ENCODE results near the gene TRMT11. TPM values are rescaled to one million over a fixed set of nuclear protein-coding genes. Genes with fewer than 3 reads are reported as not detected.
A peak's percentile ranks its signal among the peaks of the same experiment; 100 is the strongest.

The TRMT11 gene
- total and polyA plus RNA-seq, 9 of the 15 experiments (the other 6 are each of a cell fraction or from before 2014, with no cell fraction given), result 38.8 to 88.0 (median 59.8) TPM

DNA sequence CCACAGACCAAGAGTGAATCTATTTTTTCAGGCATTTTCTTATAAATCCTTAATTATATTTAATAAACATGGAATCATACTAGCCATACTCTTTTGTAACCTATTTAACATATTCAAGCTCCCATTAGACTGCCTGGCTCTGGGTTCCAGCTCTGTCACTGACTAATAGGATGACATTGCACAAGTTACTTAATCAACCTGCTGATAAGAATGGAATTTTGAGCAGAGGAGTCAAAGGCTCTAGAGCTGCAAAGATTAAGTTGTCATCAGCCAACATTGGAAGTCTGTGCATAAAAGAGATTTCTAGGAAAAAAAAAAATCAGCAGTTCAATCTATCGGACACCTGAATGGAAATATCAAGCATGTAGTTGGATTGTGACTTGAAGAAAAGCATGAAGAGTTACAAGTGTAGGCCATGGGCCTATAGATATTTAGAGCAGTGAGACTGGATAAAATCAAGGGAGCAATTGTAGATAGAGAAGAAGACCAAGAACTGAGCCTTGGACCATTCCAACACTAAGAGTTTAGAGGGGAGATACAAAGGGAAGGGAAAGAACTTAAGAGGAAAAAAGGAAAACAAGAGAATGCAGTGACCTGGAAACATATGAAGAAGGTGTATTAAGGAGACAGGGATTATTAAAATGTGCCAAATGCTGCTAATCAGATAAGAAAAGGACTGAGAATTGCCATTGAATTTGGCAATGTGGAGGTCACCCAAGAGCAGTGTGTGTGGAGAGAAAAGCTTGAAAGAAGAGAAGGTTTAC is 40.8 kb upstream of the TRMT11 start (continued):
- TF ChIP-seq ZNF311 (CRISPR knock-in tag; IDR thresholded peaks at IDR 0.05) (no peak), ZNF551 (CRISPR knock-in tag; IDR thresholded peaks at IDR 0.05) (no peak), ESRRA (IDR thresholded peaks at IDR 0.05; ENCODE audit: borderline replicate concordance, low read depth) (no peak), BRCA1 (IDR thresholded peaks at IDR 0.05) (no peak), BRCA1 (CRISPR knock-in tag; IDR thresholded peaks at IDR 0.05) (no peak), SNIP1 (IDR thresholded peaks at IDR 0.05; ENCODE audit: low read depth) (0 out of 2 replicates have a peak, but pooled peaks have one; percentile 28), STAT5B (CRISPR knock-in tag; IDR thresholded peaks at IDR 0.05) (no peak), SUPT5H (IDR thresholded peaks at IDR 0.05) (no peak), HNRNPLL (IDR thresholded peaks at IDR 0.05; ENCODE audit: low read depth, low read length, poor library complexity, severe bottlenecking) (no peak), NUFIP1 (IDR thresholded peaks at IDR 0.05; ENCODE audit: partially characterized antibody) (no peak), CC2D1A (IDR thresholded peaks at IDR 0.05) (no peak), CREM (IDR thresholded peaks at IDR 0.05; ENCODE audit: low read depth) (no peak), CBFB (CRISPR knock-in tag; IDR thresholded peaks at IDR 0.05) (no peak), ZNF165 (CRISPR knock-in tag; IDR thresholded peaks at IDR 0.05; ENCODE audit: borderline replicate concordance) (no peak), ERF (CRISPR knock-in tag; IDR thresholded peaks at IDR 0.05) (no peak), NFYB (IDR thresholded peaks at IDR 0.05; ENCODE audit: extremely low read depth, insufficient read length) (no peak), ZNF41 (CRISPR knock-in tag; conservative IDR thresholded peaks at IDR 0.05) (no peak), ZNF143 (CRISPR knock-in tag; IDR thresholded peaks at IDR 0.05) (no peak)
- TF ChIP-seq, protein P1, sequence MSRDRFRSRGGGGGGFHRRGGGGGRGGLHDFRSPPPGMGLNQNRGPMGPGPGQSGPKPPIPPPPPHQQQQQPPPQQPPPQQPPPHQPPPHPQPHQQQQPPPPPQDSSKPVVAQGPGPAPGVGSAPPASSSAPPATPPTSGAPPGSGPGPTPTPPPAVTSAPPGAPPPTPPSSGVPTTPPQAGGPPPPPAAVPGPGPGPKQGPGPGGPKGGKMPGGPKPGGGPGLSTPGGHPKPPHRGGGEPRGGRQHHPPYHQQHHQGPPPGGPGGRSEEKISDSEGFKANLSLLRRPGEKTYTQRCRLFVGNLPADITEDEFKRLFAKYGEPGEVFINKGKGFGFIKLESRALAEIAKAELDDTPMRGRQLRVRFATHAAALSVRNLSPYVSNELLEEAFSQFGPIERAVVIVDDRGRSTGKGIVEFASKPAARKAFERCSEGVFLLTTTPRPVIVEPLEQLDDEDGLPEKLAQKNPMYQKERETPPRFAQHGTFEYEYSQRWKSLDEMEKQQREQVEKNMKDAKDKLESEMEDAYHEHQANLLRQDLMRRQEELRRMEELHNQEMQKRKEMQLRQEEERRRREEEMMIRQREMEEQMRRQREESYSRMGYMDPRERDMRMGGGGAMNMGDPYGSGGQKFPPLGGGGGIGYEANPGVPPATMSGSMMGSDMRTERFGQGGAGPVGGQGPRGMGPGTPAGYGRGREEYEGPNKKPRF (IDR thresholded peaks at IDR 0.05; ENCODE audit: low read depth, low read length), result no peak
- TF ChIP-seq, protein P2, sequence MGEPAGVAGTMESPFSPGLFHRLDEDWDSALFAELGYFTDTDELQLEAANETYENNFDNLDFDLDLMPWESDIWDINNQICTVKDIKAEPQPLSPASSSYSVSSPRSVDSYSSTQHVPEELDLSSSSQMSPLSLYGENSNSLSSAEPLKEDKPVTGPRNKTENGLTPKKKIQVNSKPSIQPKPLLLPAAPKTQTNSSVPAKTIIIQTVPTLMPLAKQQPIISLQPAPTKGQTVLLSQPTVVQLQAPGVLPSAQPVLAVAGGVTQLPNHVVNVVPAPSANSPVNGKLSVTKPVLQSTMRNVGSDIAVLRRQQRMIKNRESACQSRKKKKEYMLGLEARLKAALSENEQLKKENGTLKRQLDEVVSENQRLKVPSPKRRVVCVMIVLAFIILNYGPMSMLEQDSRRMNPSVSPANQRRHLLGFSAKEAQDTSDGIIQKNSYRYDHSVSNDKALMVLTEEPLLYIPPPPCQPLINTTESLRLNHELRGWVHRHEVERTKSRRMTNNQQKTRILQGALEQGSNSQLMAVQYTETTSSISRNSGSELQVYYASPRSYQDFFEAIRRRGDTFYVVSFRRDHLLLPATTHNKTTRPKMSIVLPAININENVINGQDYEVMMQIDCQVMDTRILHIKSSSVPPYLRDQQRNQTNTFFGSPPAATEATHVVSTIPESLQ (CRISPR knock-in tag; IDR thresholded peaks at IDR 0.05), result no peak
- TF ChIP-seq, protein P3, sequence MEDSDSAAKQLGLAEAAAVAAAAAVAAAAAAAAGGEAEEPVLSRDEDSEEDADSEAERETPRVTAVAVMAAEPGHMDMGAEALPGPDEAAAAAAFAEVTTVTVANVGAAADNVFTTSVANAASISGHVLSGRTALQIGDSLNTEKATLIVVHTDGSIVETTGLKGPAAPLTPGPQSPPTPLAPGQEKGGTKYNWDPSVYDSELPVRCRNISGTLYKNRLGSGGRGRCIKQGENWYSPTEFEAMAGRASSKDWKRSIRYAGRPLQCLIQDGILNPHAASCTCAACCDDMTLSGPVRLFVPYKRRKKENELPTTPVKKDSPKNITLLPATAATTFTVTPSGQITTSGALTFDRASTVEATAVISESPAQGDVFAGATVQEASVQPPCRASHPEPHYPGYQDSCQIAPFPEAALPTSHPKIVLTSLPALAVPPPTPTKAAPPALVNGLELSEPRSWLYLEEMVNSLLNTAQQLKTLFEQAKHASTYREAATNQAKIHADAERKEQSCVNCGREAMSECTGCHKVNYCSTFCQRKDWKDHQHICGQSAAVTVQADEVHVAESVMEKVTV (CRISPR knock-in tag; IDR thresholded peaks at IDR 0.05), result no peak
- TF ChIP-seq, protein P4, sequence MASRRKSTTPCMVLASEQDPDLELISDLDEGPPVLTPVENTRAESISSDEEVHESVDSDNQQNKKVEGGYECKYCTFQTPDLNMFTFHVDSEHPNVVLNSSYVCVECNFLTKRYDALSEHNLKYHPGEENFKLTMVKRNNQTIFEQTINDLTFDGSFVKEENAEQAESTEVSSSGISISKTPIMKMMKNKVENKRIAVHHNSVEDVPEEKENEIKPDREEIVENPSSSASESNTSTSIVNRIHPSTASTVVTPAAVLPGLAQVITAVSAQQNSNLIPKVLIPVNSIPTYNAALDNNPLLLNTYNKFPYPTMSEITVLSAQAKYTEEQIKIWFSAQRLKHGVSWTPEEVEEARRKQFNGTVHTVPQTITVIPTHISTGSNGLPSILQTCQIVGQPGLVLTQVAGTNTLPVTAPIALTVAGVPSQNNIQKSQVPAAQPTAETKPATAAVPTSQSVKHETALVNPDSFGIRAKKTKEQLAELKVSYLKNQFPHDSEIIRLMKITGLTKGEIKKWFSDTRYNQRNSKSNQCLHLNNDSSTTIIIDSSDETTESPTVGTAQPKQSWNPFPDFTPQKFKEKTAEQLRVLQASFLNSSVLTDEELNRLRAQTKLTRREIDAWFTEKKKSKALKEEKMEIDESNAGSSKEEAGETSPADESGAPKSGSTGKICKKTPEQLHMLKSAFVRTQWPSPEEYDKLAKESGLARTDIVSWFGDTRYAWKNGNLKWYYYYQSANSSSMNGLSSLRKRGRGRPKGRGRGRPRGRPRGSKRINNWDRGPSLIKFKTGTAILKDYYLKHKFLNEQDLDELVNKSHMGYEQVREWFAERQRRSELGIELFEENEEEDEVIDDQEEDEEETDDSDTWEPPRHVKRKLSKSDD (conservative IDR thresholded peaks at IDR 0.05; ENCODE audit: low read length), result no peak

All from K562 (cell line).